OCI-LY3 (cell line): ENCODE results near the gene NARS2.

Experiments used
- H2AFZ ChIP-seq: fragments of 200-600, 300-600 bp; shearing (Covaris generic); 2 replicates; pipeline ENCODE4 v1.6.0; 2014; ENCODE audit warnings: antibody characterized with exemption, low read depth, low read length
- H3K27ac ChIP-seq: fragments of 200-600, 300-600 bp; sonication (generic); 2 replicates; pipeline ENCODE4 v1.5.1; 2014; ENCODE audit warnings: mild to moderate bottlenecking, low read length, moderate library complexity, mixed read lengths
- H3K27me3 ChIP-seq: fragments of 200-600, 300-600 bp; sonication (generic); 2 replicates; pipeline ENCODE4 v1.6.1; 2014; ENCODE audit warnings: low read depth, low read length, mixed read lengths
- H3K36me3 ChIP-seq: fragments of 200-600, 300-600 bp; sonication (generic); replicated peaks from 2 replicates; pipeline ENCODE3; 2014; ENCODE audit warnings: low read depth, low read length, mixed read lengths
- H3K4me1 ChIP-seq: fragments of 300-600, 200-600 bp; sonication (generic); 2 replicates; pipeline ENCODE4 v1.6.1; 2014; ENCODE audit warnings: low read length, mixed read lengths
- H3K4me2 ChIP-seq: fragments of 200-600, 300-600 bp; sonication (generic); 2 replicates; pipeline ENCODE4 v1.6.1; 2014; ENCODE audit warnings: low read length, mixed read lengths
- H3K4me3 ChIP-seq: fragments of 300-600, 200-600 bp; sonication (generic); 2 replicates; pipeline ENCODE4 v1.5.1; 2014; ENCODE audit warnings: antibody characterized with exemption, mild to moderate bottlenecking, low read length, moderate library complexity
- H3K79me2 ChIP-seq: fragments of 300-600, 200-600 bp; shearing (Covaris generic); 2 replicates; pipeline ENCODE4 v1.6.1; 2014; ENCODE audit warnings: mild to moderate bottlenecking, low read length, mixed read lengths
- H3K9ac ChIP-seq: fragments of 300-600, 200-600 bp; shearing (Covaris generic); 2 replicates; pipeline ENCODE4 v1.6.0; 2014; ENCODE audit warnings: mild to moderate bottlenecking, low read length, moderate library complexity
- H3K9me3 ChIP-seq: fragments of 200-600, 300-600 bp; shearing (Covaris generic); 2 replicates; pipeline ENCODE4 v1.6.1; 2014; ENCODE audit warnings: low read length, mixed read lengths; ENCODE audit not compliant: insufficient read depth
- H4K20me1 ChIP-seq: fragments of 200-600, 300-600 bp; sonication (generic); 2 replicates; pipeline ENCODE4 v1.6.1; 2016; ENCODE audit warnings: low read length, mixed read lengths; ENCODE audit not compliant: insufficient read depth
- CTCF ChIP-seq: fragments of 200-600, 300-600 bp; sonication (generic); IDR thresholded peaks from 2 replicates; pipeline ENCODE4 v1.5.1; 2014; ENCODE audit warnings: antibody characterized with exemption, low read length, low read depth
- EZH2phosphoT487 ChIP-seq: fragments of 200-600 bp; shearing (Covaris generic); IDR thresholded peaks from 2 replicates; pipeline ENCODE4 v1.6.1; 2018; ENCODE audit warnings: antibody characterized with exemption, mixed run types, low read depth

The NARS2 gene

GRCh38 chr11:78457448-78457847, 117.2 kb downstream of the NARS2 start:
- H3K9me3 ChIP-seq = peaks cover 13% of the 10 kb centered on the region

GRCh38 chr11:78453140-78453935, 121.3 kb downstream of the NARS2 start:
- no peak overlapping the region for H3K4me3 ChIP-seq
- peaks cover 28% of the 10 kb centered on the region for H3K36me3 ChIP-seq
- no peaks in the 10 kb centered on the region for H3K79me2 ChIP-seq
- no peak overlapping the region for H2AFZ ChIP-seq
- H4K20me1 ChIP-seq = no peaks in the 10 kb centered on the region
- H3K9ac ChIP-seq = no peak overlapping the region
- TF ChIP-seq EZH2phosphoT487 (no peak), CTCF (no peak)
- H3K9me3 ChIP-seq = peaks cover under 1% of the 10 kb centered on the region; the same call in 1 of the 2 replicates
- no peak overlapping the region for H3K4me2 ChIP-seq
- peaks cover 8% of the 10 kb centered on the region for H3K4me1 ChIP-seq
- no peak overlapping the region for H3K27ac ChIP-seq
- H3K27me3 ChIP-seq = no peaks in the 10 kb centered on the region

More at GRCh38 chr11:78457448-78457847, 117.2 kb downstream of the NARS2 start:
- H3K27me3 ChIP-seq = no peaks in the 10 kb centered on the region
- peaks cover 35% of the 10 kb centered on the region for H3K4me1 ChIP-seq
- no peak overlapping the region for H2AFZ ChIP-seq
- peaks cover 61% of the 10 kb centered on the region for H3K36me3 ChIP-seq
- no peak overlapping the region for H3K4me3 ChIP-seq
- no peaks in the 10 kb centered on the region for H3K79me2 ChIP-seq
- H3K27ac ChIP-seq = no peak overlapping the region
- TF ChIP-seq CTCF (no peak), EZH2phosphoT487 (no peak)
- H3K4me2 ChIP-seq = no peak overlapping the region
- no peaks in the 10 kb centered on the region for H4K20me1 ChIP-seq
- no peak overlapping the region for H3K9ac ChIP-seq

- no peak overlapping the region for H3K27ac ChIP-seq
- no peaks in the 10 kb centered on the region for H3K27me3 ChIP-seq
- H3K4me2 ChIP-seq = no peak overlapping the region
- no peaks in the 10 kb centered on the region for H4K20me1 ChIP-seq
- TF ChIP-seq CTCF (no peak), EZH2phosphoT487 (no peak)
- H3K9me3 ChIP-seq = no peaks in the 10 kb centered on the region
- H3K36me3 ChIP-seq = peaks cover 11% of the 10 kb centered on the region
- H2AFZ ChIP-seq = no peak overlapping the region
- no peak overlapping the region for H3K9ac ChIP-seq
- H3K4me1 ChIP-seq = peaks cover 11% of the 10 kb centered on the region
- no peaks in the 10 kb centered on the region for H3K79me2 ChIP-seq
- H3K4me3 ChIP-seq = no peak overlapping the region
Measured at GRCh38 chr11:78451371-78452150, 123.1 kb downstream of the NARS2 start.

GRCh38 chr11:78450866-78451265, 123.8 kb downstream of the NARS2 start:
- no peaks in the 10 kb centered on the region for H3K9me3 ChIP-seq
- peaks cover 17% of the 10 kb centered on the region for H3K4me1 ChIP-seq

More at GRCh38 chr11:78450866-78451265, 123.8 kb downstream of the NARS2 start:
- Histone ChIP-seq H3K27ac (no peak overlapping the region), H3K27me3 (no peaks in the 10 kb centered on the region), H4K20me1 (no peaks in the 10 kb centered on the region), H3K36me3 (peaks cover 9% of the 10 kb centered on the region), H3K4me3 (no peak overlapping the region), H3K4me2 (no peak overlapping the region), H3K9ac (no peak overlapping the region), H2AFZ (no peak overlapping the region), H3K79me2 (no peaks in the 10 kb centered on the region)
- no peak for TF ChIP-seq EZH2phosphoT487
- TF ChIP-seq CTCF = no peak
